Measurements from ENCODE around the gene KCNQ1.

Gene KCNQ1

GRCh38 chr11:2519517-2519861 is 74.7 kb downstream of the KCNQ1 start:
- no peaks in the 10 kb centered on the region for H3K36me3 ChIP-seq (ENCODE audit: insufficient read depth, low read length)
- no peak for TF ChIP-seq EZH2phosphoT487 (IDR thresholded peaks at IDR 0.05; ENCODE audit: borderline replicate concordance)
- TF ChIP-seq, protein P1, sequence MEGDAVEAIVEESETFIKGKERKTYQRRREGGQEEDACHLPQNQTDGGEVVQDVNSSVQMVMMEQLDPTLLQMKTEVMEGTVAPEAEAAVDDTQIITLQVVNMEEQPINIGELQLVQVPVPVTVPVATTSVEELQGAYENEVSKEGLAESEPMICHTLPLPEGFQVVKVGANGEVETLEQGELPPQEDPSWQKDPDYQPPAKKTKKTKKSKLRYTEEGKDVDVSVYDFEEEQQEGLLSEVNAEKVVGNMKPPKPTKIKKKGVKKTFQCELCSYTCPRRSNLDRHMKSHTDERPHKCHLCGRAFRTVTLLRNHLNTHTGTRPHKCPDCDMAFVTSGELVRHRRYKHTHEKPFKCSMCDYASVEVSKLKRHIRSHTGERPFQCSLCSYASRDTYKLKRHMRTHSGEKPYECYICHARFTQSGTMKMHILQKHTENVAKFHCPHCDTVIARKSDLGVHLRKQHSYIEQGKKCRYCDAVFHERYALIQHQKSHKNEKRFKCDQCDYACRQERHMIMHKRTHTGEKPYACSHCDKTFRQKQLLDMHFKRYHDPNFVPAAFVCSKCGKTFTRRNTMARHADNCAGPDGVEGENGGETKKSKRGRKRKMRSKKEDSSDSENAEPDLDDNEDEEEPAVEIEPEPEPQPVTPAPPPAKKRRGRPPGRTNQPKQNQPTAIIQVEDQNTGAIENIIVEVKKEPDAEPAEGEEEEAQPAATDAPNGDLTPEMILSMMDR (conservative IDR thresholded peaks at IDR 0.05; ENCODE audit: low read length): no peak
- H2AFZ ChIP-seq (ENCODE audit: low read length): no peak overlapping the region
- H3K79me2 ChIP-seq (ENCODE audit: insufficient read depth, low read length): no peaks in the 10 kb centered on the region
- no peaks in the 10 kb centered on the region for H3K4me1 ChIP-seq (ENCODE audit: insufficient read depth, low read length, poor library complexity, severe bottlenecking)
- H3K9me2 ChIP-seq (replicated peaks; ENCODE audit: low read depth, low read length): no peaks in the 10 kb centered on the region
- H3K4me3 ChIP-seq (ENCODE audit: low read length, poor library complexity, severe bottlenecking): no peak overlapping the region
- H3K9ac ChIP-seq (ENCODE audit: low read depth, low read length, poor library complexity, severe bottlenecking): no peak overlapping the region
- no peak overlapping the region for H3K4me2 ChIP-seq (ENCODE audit: low read depth, low read length, poor library complexity, severe bottlenecking)
- H3K27me3 ChIP-seq (ENCODE audit: insufficient read depth, low read length, poor library complexity, severe bottlenecking): no peaks in the 10 kb centered on the region
- no peaks in the 10 kb centered on the region for H3K9me3 ChIP-seq (ENCODE audit: insufficient read depth, low read depth, low read length)
- H3F3A ChIP-seq (ENCODE audit: low read depth): no peaks in the 10 kb centered on the region
- H4K20me1 ChIP-seq (ENCODE audit: insufficient read depth, low read length, poor library complexity, severe bottlenecking): no peaks in the 10 kb centered on the region

DNA sequence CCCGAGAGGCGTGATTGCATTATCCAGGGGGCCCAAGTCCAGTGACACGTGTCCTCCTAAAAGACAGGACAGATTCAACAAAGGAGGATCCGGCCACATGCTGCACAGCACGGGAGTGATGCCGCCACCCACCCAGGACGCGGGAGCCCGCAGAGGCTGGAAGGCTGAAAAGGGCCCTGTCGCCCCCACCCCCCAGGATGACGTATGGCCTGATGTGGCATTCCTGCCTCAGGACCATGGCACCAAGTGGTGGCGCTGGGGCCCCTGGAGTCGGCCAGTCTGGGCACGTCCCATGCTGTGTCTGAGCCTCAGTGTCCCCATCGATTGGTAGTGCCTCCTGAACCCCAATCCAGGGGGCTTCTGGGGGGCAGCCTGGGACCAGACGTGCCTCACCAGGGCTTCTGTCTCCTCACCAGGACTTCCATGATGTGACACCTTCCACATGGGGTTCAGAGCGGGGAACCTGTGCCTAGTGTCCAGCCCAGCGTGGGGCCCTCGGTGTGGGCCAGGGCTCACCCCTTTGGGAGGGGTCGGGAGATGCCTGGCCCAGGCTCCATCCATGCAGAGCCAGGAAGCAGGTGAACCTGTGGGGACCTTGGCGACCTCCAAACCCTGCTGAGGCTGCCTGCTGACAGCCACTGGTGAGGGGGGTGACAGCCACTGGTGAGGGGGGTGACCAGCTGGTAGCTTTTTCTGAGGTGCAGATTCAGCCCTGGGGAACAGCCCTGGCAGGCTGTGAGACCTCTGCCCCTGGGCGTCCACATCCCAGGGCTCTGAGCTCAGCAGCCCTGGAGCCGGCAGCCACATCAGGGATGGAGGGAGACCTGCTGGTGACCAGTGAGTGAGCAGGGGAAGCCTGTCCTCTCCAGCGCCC is 75.3 kb downstream of the KCNQ1 start:
- TF ChIP-seq, protein P1 (conservative IDR thresholded peaks at IDR 0.05; ENCODE audit: low read length): no peak
- no peak for TF ChIP-seq EZH2phosphoT487 (IDR thresholded peaks at IDR 0.05; ENCODE audit: borderline replicate concordance)
- Histone ChIP-seq H3K9me3 (ENCODE audit: insufficient read depth, low read depth, low read length) (no peaks in the 10 kb centered on the region), H3K79me2 (ENCODE audit: insufficient read depth, low read length) (no peaks in the 10 kb centered on the region), H4K20me1 (ENCODE audit: insufficient read depth, low read length, poor library complexity, severe bottlenecking) (no peaks in the 10 kb centered on the region), H3K4me3 (ENCODE audit: low read length, poor library complexity, severe bottlenecking) (no peak overlapping the region), H3K9ac (ENCODE audit: low read depth, low read length, poor library complexity, severe bottlenecking) (no peak overlapping the region), H3F3A (ENCODE audit: low read depth) (no peaks in the 10 kb centered on the region), H3K9me2 (replicated peaks; ENCODE audit: low read depth, low read length) (no peaks in the 10 kb centered on the region), H3K4me1 (ENCODE audit: insufficient read depth, low read length, poor library complexity, severe bottlenecking) (no peaks in the 10 kb centered on the region), H3K4me2 (ENCODE audit: low read depth, low read length, poor library complexity, severe bottlenecking) (no peak overlapping the region), H3K27me3 (ENCODE audit: insufficient read depth, low read length, poor library complexity, severe bottlenecking) (no peaks in the 10 kb centered on the region), H2AFZ (ENCODE audit: low read length) (no peak overlapping the region), H3K36me3 (ENCODE audit: insufficient read depth, low read length) (no peaks in the 10 kb centered on the region)

GRCh38 chr11:2520736-2521035 is 75.9 kb downstream of the KCNQ1 start:
- no peaks in the 10 kb centered on the region for H3K9me3 ChIP-seq (ENCODE audit: insufficient read depth, low read depth, low read length)
- no peaks in the 10 kb centered on the region for H3K27me3 ChIP-seq (ENCODE audit: insufficient read depth, low read length, poor library complexity, severe bottlenecking)
- H3K36me3 ChIP-seq (ENCODE audit: insufficient read depth, low read length): no peaks in the 10 kb centered on the region
- TF ChIP-seq, protein P1 (conservative IDR thresholded peaks at IDR 0.05; ENCODE audit: low read length): no peak
- no peak for TF ChIP-seq EZH2phosphoT487 (IDR thresholded peaks at IDR 0.05; ENCODE audit: borderline replicate concordance)
- no peak overlapping the region for H2AFZ ChIP-seq (ENCODE audit: low read length)
- no peak overlapping the region for H3K9ac ChIP-seq (ENCODE audit: low read depth, low read length, poor library complexity, severe bottlenecking)
- no peaks in the 10 kb centered on the region for H3K4me1 ChIP-seq (ENCODE audit: insufficient read depth, low read length, poor library complexity, severe bottlenecking)
- H3K9me2 ChIP-seq (replicated peaks; ENCODE audit: low read depth, low read length): no peaks in the 10 kb centered on the region
- H3K4me3 ChIP-seq (ENCODE audit: low read length, poor library complexity, severe bottlenecking): no peak overlapping the region
- no peaks in the 10 kb centered on the region for H3K79me2 ChIP-seq (ENCODE audit: insufficient read depth, low read length)
- no peaks in the 10 kb centered on the region for H4K20me1 ChIP-seq (ENCODE audit: insufficient read depth, low read length, poor library complexity, severe bottlenecking)
- no peaks in the 10 kb centered on the region for H3F3A ChIP-seq (ENCODE audit: low read depth)
- H3K4me2 ChIP-seq (ENCODE audit: low read depth, low read length, poor library complexity, severe bottlenecking): no peak overlapping the region

Data from Loucy (cell line).